Gastrocnemius medialis (tissue), 4 donors: ENCODE measurements around the gene NUSAP1. TPM values are rescaled to one million over a fixed set of nuclear protein-coding genes. Genes with fewer than 3 reads are reported as not detected.
"Not testable (repeated sequence)": the region's sequence is repeated elsewhere in the genome, so short reads cannot be mapped to it uniquely, and the experiment has no call there.

Experiments used
- ATAC-seq, 2 donors: fragments of 150-250 bp; one replicate each; pipeline ENCODE4 v1.9.1; 2016
- DNase-seq, 2 donors: peaks; one replicate each; pipeline ENCODE4 v3.0.0-alpha.2; 2019
- H3K27ac ChIP-seq, 4 donors: fragments of 200-600 bp; sonication (generic); 1 replicate in 1 of 4; 2 replicates in 3 of 4; pipeline ENCODE4 v1.5.1; 2016 to 2018; ENCODE audit warnings: mild to moderate bottlenecking in 2 of 4, moderate library complexity in 1 of 4
- H3K27me3 ChIP-seq, 3 donors: fragments of 200-600 bp; sonication (generic) in 2 of 3; 1 replicate in 1 of 3; 2 replicates in 2 of 3; pipeline versions ENCODE4 v1.5.1 to v1.6.0; 2016 to 2019; ENCODE audit warnings: mild to moderate bottlenecking in 1 of 3, moderate library complexity in 1 of 3
- H3K36me3 ChIP-seq, 2 donors: fragments of 200-600 bp; sonication (generic) in 1 of 2; one replicate each; pipeline ENCODE4 v1.5.1; 2017 to 2018
- H3K4me1 ChIP-seq, 2 donors: fragments of 200-600 bp; sonication (generic) in 1 of 2; one replicate each; pipeline ENCODE4 v1.5.1; 2016 to 2017; ENCODE audit warnings: mild to moderate bottlenecking in 2 of 2
- H3K4me3 ChIP-seq, 4 donors: fragments of 200-600 bp; sonication (generic) in 3 of 4; 1 replicate in 1 of 4; 2 replicates in 3 of 4; pipeline ENCODE4 v1.5.1; 2016 to 2019; ENCODE audit warnings: mild to moderate bottlenecking in 2 of 4
- H3K9me3 ChIP-seq, 3 donors: fragments of 200-600 bp; sonication (generic) in 2 of 3; 1 replicate in 1 of 3; 2 replicates in 2 of 3; pipeline ENCODE4 v1.5.1; 2016 to 2019
- CTCF ChIP-seq, 5 experiments: fragments of 450-650 bp in 3 of 5; fragments of 200-600 bp in 2 of 5; sonication (generic) in 2 of 5; IDR thresholded peaks in 4 of 5; conservative IDR thresholded peaks in 1 of 5; 1 replicate in 4 of 5; 2 replicates in 1 of 5; pipeline ENCODE4 v1.5.1; 2016 to 2019; ENCODE audit warnings: antibody characterized with exemption in 5 of 5, mild to moderate bottlenecking in 3 of 5, moderate library complexity in 3 of 5
- POLR2A ChIP-seq, 2 donors: fragments of 450-650 bp; IDR thresholded peaks; one replicate each; pipeline ENCODE4 v1.6.1; 2017; ENCODE audit warnings: antibody characterized with exemption in 2 of 2, mild to moderate bottlenecking in 2 of 2, moderate library complexity in 2 of 2
- in situ Hi-C, 4 donors: fragments of 200-750 bp; cut with MboI; loops; one replicate each; pipeline versions ENCODE4 v1.15.0 to v1.8.0; 2017; ENCODE audit warnings: low sequenced_read_pairs in 4 of 4
- intact Hi-C: fragments of 100-400 bp; cut with DNase I; formaldehyde crosslinking; loops from one replicate; pipeline ENCODE4 v1.15.1; 2023; ENCODE audit warnings: low total_unique reads
- total RNA-seq, 4 donors: library from RNA; depleted of rRNA; stranded (reverse); fragments of >200 nt; gene quantifications; one replicate each; pipeline versions ENCODE4 v1.1.0 to v1.2.3, GENCODE V29; 2016

The NUSAP1 gene, protein sequence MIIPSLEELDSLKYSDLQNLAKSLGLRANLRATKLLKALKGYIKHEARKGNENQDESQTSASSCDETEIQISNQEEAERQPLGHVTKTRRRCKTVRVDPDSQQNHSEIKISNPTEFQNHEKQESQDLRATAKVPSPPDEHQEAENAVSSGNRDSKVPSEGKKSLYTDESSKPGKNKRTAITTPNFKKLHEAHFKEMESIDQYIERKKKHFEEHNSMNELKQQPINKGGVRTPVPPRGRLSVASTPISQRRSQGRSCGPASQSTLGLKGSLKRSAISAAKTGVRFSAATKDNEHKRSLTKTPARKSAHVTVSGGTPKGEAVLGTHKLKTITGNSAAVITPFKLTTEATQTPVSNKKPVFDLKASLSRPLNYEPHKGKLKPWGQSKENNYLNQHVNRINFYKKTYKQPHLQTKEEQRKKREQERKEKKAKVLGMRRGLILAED
- total RNA-seq, result 1 to 10 TPM; 1.8 to 4.1 (median 2.5) TPM

GRCh38 chr15:41332194-41333025, at the start of gene NUSAP1, which contains the start of gene OIP5:
Gene NUSAP1 (plus strand): TSS chr15:41332881. CDS start chr15:41332958, 77 bp downstream.
Gene OIP5 (minus strand): TSS chr15:41332591. CDS start chr15:41332561, 30 bp downstream.
- peak in 1 of 2 donors; percentile 74 for TF ChIP-seq POLR2A (IDR thresholded peaks at IDR 0.05)
- TF ChIP-seq CTCF (IDR thresholded peaks at IDR 0.05 in 4 of 5, conservative IDR thresholded peaks at IDR 0.05 in 1 of 5), result peak in 4 of 5 experiments; percentile 48 to 86 (median 82)
- Histone ChIP-seq H3K4me1 (peaks cover 15 to 18% of the 10 kb centered on the region in 2 donors), H3K36me3 (no peaks in the 10 kb centered on the region), H3K27ac (peak within 1 kb of the TSS; percentile 82 to 91 (median 88)), H3K9me3 (no peaks in the 10 kb centered on the region), H3K4me3 (peak within 1 kb of the TSS; percentile 88 to 99 (median 94)), H3K27me3 (no peaks in the 10 kb centered on the region)
- peak; percentile 99 for DNase-seq
- ATAC-seq, result peak; percentile 97 to 98
- in situ Hi-C loops (loop anchor here in 1 of 4 donors (25.0 kb wide), 1 partner anchor 220 kb away; the partner anchor contains the start of gene INO80), intact Hi-C loops (loop anchor here (1.0 to 5.0 kb wide), 5 partner anchors 48 to 428 kb away; partner anchors contain the start of genes CHP1 and NDUFAF1)

DNA sequence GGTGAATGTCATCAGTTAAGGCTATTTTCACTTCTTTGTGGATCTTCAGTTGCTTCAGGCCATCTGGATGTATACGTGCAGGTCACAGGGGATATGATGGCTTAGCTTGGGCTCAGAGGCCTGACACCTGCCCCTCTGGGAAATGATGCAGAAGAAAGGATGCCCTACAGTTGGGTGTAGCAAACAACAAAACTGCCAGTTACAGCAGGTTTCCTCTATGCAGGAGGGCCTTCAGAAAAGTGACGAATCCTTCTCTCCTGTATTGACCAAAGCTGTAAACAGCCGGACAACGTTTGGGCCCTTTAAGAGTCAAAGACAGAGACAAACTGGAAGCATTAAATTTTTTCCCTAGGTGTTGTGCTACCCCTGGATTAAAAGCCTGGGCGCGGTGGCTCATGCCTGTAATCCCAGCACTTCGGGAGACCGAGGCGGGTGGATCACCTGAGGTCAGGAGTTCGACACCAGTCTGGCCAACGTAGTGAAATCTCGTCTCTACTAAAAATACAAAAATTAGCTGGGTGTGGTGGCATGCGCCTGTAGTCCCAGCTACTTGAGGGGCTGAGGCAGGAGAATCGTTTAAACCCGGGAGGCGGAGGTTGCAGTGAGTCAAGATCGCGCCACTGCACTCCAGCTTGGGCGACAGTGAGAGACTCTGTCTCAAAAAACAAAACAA, 49.6 kb upstream of the NUSAP1 start:
- peaks cover 12 to 23% of the 10 kb centered on the region in 2 donors for H3K4me1 ChIP-seq
- in situ Hi-C loops, H3K27me3 ChIP-seq, ATAC-seq, DNase-seq, H3K9me3 ChIP-seq: not testable (repeated sequence)
- peak overlapping the region; percentile 93 to 98 (median 96) for H3K4me3 ChIP-seq
- peak overlapping the region; percentile 94 to 99 (median 96) for H3K27ac ChIP-seq
- H3K36me3 ChIP-seq, result peaks cover 10 to 48% of the 10 kb centered on the region in 2 donors
- intact Hi-C loops, result loop anchor here (5.0 kb wide), 1 partner anchor 134 kb away; the partner anchor contains the start of gene RTF1

DNA sequence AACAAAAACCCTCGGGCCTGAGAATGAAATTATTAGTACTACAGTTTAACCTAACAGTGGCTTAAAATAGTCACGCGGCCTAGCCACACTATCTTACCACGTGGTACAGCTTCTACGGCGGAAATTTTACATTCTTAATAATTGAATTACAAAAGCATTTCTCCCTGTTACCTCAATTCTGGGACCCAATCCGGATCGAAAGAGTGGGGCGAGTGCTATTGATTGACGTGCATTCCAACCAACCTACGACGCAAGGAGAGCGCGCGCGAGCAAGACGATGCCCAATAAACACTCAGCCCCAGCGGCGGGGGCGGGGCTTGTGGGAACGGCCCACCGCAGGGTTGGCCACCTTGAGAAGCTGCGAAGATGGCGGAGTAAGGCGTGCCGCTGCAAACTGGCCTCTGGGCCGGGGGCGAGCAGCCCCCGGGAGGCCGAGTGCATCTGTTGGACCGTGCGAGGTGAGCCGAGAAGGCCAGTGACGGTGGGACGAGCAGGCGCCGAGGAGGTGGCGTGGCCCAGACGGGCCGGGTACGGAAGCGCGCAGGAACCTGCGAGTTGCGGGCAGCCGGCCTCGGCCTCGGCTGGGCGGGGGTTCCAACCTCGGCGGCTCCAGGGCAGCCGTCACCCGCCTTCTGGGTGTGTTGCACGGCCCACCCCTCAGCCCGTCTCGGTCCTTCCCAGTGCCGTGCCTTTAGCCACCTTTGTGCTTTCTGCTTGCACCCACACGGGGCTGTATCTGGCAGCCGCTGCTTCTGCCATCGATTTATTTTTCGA, 48.8 kb upstream of the NUSAP1 start:
- peak; percentile 96 to 98 for ATAC-seq
- H3K4me3 ChIP-seq, result peak overlapping the region; percentile 93 to 98 (median 96)
- TF ChIP-seq POLR2A (IDR thresholded peaks at IDR 0.05), result peak; percentile 87 to 93
- peak in 1 of 5 experiments; percentile 10 for TF ChIP-seq CTCF (IDR thresholded peaks at IDR 0.05 in 4 of 5, conservative IDR thresholded peaks at IDR 0.05 in 1 of 5)
- H3K36me3 ChIP-seq, result peaks cover 10 to 50% of the 10 kb centered on the region in 2 donors
- in situ Hi-C loops (no loop called here), intact Hi-C loops (loop anchor here (1.0 to 5.0 kb wide), 3 partner anchors 48 to 133 kb away; partner anchors contain the start of genes CHP1, NUSAP1, OIP5 and RTF1)
- H3K9me3 ChIP-seq, result no peaks in the 10 kb centered on the region
- H3K27me3 ChIP-seq, result no peaks in the 10 kb centered on the region
- peak; percentile 98 for DNase-seq
- peak overlapping the region; percentile 94 to 99 (median 96) for H3K27ac ChIP-seq
- peaks cover 19 to 30% of the 10 kb centered on the region in 2 donors for H3K4me1 ChIP-seq

- peak overlapping the region; percentile 93 to 98 (median 96) for H3K4me3 ChIP-seq
- intact Hi-C loops (loop anchor here (1.0 to 5.0 kb wide), 3 partner anchors 48 to 133 kb away; partner anchors contain the start of genes CHP1, NUSAP1, OIP5 and RTF1), in situ Hi-C loops (no loop called here)
- peaks cover 19 to 34% of the 10 kb centered on the region in 2 donors for H3K4me1 ChIP-seq
- H3K9me3 ChIP-seq, result no peaks in the 10 kb centered on the region
- peaks cover 8 to 46% of the 10 kb centered on the region in 2 donors for H3K36me3 ChIP-seq
- H3K27ac ChIP-seq, result peak overlapping the region; percentile 94 to 99 (median 96)
- DNase-seq, result peak; percentile 22 to 32
- TF ChIP-seq CTCF (IDR thresholded peaks at IDR 0.05 in 4 of 5, conservative IDR thresholded peaks at IDR 0.05 in 1 of 5), result no peak
- no peak for TF ChIP-seq POLR2A (IDR thresholded peaks at IDR 0.05)
- no peaks in the 10 kb centered on the region for H3K27me3 ChIP-seq
- ATAC-seq, result peak; percentile 40 to 45
Measured at GRCh38 chr15:41284427-41285177, 48.1 kb upstream of the NUSAP1 start.
